NCI-H1694 treated with DMSO at 0.1 percent for 48 hours (cell line): Measurements from ENCODE around the gene CFAP47.
"Not testable (repeated sequence)": the region's sequence is repeated elsewhere in the genome, so short reads cannot be mapped to it uniquely, and the experiment has no call there.

Experiments
- DNase-seq: peaks from one replicate; lab custom pipeline; 2025; lab: John Stamatoyannopoulos, UW

The CFAP47 gene, protein sequence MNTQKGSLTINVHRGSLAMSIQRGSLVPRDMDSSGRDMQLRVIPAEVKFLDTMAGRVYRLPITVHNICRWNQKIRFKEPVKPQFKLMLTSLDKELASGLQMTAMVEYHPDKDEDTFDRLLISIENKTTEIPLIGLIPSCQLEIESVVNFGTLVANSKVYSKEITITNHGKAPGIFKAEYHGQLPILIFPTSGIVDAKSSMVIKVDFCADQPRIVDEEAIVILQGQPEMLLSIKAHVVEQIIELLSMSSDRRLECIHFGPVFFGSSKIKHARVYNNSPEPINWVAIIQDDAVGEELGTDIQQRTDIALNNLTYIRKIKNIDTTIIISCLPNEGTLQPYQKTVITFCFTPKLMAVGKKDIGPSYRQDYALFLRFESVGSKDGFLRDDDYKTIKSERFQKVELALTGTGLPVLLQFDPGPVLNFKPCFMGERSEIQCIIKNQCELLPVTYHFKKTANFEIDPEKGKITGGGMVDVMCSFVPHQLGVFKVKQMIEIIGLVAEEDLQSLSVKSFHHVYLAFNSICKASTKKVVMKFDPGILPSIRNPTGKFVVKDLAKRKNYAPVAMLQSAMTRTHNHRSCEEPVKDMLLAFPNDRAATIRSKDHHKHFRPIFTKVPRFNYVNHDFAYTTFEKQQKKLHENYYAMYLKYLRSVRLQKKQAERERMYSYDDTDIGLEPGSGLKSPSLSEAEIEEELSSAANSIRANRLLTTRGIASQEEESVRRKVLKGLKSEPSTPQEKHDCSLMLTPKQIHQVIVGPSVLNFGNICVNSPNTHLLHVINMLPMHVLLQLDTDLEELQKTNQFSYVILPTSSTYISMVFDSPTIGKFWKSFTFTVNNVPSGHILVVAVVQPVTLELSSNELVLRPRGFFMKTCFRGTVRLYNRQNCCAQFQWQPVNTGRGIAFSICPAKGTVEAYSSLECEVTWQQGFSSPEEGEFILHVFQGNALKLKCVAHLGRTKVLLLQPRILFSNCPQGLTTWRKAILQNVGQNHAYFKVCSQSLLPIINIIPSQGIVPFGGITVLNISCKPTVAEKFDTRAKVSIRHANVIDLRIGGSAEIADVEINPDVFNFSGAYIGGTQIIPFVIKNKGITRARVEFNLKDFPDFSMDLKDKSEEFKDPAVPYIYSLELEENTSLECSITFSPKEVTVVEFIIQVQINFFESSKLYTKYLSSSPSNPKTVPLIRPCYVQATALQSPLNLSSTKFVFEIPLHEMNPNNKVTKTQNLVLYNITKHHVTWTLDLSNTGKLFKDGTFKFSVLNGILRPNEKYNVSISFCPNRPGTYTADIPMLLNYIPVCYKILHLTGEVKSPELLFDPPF (N-terminal part only)

DNA sequence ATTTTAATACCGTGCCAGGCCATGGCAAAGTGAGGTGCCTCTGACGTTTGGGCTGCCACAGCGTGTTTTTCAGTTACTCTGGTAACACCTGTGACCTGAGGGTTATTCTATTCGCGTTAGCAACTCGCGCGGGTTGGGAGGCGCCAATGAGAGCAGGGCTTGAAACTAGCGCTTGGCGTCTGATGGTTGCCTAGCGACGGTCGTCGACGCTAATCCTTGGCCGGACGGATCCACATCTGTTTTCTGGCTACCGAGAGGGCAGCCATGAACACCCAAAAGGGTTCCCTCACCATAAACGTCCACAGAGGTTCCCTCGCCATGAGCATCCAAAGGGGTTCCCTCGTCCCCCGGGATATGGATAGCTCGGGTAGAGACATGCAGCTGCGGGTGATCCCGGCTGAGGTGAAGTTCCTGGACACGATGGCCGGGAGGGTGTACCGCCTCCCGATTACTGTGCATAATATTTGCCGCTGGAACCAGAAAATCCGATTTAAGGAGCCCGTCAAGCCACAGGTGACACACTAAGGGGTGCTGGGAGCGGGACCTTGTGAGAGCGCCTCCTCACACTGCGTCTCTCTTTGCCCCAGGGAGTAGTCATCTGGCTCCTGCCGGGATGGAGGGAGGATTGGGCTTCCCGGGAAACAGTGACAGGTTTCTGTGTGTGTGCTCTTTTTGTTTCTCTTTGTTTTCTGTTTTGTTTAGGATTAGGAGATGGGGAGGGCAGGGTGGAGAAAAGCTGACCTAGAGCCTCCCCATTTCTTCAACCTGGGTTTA, at the start of gene CFAP47:
Gene CFAP47 (plus strand): TSS at position 199 of the 774 bp plus-strand sequence. CDS start 66 bp downstream, at position 265.
- DNase-seq = no peak

DNA sequence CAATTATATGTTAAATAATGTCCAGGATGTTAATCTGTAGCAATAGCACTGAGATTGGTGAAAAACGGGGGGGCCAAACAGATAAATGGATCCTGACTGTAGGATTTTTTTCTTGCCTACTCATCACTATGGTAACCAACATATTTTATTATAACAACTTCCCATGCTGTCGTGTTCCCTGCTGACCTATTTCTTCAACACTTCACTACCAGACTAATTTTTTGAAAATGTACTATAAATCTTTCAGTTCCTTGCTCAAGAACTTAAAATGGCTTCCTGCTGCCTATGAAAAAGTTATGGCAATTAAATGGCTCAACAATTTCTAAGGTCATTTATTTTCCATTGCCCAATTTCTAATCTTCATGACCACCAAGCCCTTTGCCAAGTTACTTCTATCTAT, 38.9 kb upstream of the CFAP47 start:
- DNase-seq = no peak

DNA sequence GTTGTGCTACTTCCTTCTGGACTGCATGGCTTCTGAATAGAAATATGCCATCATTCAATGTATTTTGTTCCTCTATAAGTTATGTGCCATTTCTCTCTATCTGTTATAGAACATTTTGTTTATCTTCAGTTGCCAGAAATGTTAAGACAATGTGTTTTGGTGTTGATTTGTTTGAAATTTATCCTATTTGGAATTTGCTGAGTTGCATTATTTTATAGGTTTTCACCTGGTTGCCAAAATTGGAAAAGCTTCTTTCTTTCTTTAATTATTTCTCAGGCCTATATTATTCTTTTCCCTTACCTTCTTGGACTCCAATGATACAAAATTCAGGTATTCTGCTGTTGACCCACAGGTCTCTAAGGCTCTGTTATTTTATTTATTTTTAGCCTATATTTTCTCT, 33.4 kb upstream of the CFAP47 start:
- no peak for DNase-seq

DNA sequence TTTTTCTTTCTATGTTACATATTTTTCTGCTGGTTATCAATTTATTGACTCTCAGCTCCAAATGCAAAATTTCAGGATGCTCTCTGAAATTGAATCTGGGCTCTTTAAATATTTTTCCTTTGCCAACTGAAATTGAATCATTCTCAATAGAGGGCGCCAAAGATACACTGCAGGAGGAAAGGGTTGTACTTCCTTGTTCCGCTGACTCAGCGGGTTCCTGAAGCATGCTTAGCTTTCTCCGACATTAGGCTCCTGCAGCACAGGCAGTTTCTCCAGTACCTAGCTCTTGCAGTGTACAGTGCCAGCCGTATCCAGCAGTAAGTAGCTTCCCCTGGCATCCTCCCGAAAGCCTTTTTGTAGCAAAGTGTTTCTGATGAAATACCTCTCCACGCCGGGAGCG, 28.8 kb upstream of the CFAP47 start:
- peak; percentile 45 for DNase-seq

DNA sequence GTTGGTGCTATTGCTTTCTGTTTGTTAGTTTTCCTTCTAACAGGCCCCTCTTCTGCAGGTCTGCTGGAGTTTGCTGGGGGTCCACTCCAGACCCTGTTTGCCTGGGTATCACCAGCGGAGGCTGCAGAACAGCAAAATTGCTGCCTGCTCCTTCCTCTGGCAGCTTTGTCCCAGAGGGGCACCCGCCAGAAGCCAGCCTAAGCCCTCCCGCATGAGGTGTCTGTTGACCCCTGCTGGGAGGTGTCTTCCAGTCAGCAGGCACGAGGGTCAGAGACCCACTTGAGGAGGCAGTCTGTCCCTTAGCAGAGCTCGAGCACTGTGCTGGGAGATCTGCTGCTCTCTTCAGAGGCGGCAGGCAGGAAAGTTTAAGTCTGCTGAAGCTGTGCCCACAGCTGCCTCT, 67.3 kb downstream of the CFAP47 start:
- DNase-seq = not testable (repeated sequence)

DNA sequence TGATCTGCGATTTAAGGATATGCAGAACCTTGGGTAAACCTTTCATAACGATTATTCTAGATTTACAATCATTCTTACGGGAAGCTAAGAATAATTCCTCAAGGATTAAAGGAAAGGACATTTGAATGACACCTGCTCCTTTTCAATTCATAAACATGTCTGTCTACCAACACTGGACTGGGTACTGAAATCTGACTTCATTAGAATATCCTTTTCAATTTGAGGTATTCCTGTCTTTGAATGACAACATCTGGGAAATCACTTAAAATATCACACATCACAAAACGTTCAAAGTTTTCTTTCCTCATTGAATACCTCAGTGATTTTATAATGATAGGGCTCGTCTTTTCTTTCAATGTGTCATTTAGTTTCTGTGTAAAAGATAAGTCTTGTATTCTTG, 87.7 kb downstream of the CFAP47 start:
- DNase-seq = no peak

DNA sequence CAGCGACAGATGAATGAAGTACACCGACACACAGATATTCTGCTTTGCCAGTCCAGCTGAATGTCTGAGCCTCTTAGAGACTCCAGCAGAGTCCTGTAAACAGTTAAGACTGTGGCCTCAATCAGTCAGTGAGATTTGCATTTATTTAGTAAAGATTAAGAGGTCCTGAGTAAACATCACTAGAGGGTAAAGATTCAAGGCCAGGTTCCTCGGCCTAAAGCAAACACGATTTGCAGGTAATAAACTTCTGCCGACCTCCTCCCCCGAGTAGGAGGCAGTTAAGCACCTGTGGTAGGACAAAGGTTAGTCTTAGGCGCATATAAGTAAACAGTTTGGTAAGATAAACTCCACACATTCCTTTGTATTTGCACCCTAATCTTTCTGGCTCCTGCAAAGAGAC, 99.6 kb downstream of the CFAP47 start:
- no peak for DNase-seq

DNA sequence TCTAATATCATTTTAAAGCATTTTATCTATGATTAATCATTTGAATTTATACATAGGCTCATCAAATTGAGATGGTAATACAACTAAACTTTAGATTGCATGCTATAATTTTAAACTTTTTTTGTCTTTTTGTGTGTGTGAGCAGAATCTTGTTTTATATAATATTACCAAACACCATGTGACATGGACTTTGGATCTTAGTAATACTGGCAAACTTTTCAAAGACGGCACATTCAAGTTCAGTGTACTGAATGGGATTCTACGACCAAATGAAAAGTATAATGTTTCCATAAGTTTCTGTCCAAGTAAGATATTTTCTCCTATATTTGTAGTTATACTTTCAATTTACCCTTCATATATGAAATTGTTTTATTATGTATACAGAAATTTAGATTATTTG, 116.0 kb downstream of the CFAP47 start:
- no peak for DNase-seq

DNA sequence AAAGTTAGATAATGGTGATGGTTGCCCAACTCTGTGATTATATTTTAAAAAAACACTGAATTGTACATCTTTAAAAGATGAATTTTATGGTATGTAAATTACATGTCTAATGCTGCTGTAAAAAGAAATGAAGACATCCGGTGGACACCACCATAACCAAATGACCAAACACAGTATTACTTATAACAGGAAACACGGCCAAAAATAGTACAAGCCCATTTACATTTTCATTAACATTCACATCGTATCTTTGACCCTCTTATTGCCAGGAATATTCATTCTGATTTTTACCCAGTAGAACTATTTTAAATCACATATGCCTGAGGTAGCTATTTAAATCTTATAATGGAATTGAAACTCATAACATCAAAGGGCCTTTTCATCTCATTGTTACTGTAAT, 143.2 kb downstream of the CFAP47 start:
- DNase-seq = no peak

DNA sequence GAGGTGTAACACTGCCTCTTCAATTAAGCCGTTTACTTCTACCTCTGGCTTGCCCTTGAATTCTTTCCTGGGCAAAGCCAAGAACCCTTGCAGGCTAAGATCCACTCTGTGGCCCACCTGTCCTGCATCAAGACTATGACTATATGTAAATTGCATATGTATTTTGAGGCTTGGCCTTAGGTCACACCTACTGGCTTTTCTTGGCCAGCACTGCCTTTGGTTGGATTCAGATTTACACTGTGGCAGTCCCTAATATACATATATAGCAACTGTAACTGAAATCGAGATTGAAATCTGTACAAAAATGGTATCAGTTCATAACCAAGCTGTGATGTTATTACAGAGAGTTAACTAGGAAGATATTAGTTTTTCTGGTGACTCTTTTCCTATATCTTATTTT, 151.5 kb downstream of the CFAP47 start:
- DNase-seq = no peak

DNA sequence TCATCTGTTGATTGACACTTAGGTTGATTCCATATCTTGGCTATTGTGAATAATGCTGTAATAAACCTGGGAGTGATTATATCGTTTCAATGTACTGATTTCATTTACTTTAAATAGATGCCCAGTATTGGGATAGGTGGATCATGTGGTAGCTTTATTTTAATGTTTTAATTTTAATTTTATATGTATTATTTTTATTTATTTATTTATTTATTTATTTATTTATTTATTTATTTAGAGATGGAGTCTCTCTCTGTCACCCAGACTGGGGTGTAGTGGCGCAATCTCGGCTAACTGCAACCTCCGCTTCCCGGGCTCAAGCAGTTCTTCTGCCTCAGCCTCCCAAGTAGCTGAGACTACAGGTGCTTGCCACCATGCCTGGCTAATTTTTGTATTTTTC, 155.5 kb downstream of the CFAP47 start:
- DNase-seq = not testable (repeated sequence)

DNA sequence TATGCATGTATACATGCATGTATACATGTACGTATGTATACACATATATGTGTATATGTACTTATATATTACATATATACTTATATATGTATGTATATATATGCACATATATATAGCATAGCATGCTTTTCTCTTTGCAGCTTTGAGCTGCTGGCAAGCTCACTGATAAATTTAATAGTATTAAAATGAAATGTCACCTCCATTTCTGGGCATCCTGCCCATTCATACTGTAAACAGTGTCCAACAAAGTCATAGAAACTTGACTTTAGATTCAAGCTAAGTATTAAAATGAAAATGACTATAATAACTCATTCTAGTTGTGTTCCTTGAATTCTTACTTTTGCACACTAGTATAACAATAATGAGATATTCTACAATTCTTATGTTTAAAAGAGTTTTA, 163.7 kb downstream of the CFAP47 start:
- DNase-seq = no peak

DNA sequence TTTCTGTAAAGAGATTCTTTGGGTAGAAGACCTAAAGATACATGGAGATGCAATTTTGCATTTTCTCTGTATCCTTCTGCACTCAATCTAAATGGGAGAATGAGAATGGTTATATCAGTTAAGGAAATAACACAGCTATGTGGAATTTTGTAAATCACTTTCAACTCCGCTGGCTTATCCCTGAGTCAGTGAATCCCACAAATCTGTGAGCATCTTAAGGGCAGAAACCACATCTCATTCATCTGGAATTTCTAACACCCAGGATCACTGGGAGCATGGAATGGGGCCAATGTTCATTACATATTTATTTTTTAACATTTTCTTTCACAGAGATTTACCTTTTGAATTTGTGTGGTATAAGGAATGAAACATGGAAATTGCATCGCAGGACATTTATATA, 167.8 kb downstream of the CFAP47 start:
- DNase-seq = no peak

DNA sequence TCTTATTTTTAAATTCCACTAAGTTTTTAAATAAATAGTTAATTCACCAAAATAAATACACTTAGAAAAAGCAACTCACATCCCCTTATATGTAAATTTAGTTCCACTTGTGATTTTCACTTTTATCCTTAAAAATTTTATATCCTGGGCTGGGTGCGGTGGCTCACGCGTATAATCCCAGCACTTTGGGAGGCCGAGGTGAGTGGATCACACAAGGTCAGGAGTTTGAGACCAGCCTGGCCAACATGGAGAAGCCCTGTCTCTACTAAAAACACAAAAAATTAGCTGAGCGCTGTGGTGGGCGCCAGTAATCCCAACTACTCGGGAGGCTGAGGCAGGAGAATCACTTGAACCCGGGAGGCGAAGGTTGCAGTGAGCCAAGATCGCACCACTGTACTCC, 169.4 kb downstream of the CFAP47 start:
- not testable (repeated sequence) for DNase-seq

DNA sequence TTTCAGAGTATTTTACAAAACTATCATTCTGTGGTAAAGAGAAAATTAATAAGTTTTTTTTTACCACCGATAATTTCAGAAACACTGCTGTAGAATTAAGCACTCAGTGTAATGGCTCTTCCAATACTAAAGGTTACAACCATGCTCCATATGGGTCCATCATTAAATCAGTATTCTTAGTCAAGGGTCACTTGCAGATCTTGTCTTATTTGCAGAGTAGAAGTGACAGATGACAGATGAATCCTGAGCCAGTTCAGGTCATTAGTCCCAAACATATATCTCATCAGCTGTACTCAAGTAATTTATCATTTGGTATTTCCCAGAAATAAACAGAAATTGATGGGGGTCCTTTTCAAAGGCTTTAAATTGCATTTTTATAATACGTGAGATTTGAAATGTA, 182.9 kb downstream of the CFAP47 start:
- no peak for DNase-seq

DNA sequence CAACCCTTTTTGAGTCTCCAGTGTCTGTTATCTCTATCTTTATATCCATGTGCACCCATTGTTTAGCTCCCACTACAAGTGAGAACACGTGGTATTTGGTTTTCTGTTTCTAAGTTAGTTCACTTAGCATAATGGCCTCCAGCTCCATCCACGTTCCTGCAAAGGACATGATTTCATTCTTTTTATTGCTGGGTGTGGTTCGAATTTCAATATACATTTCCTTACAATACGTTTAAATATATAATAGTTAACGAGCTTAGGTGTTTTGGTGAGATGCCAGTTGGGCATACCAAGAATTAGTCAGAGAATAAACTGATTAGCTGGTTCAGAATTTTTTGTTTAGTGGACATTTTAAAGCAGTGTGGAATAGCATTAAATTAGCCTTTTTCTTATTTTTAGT, 196.7 kb downstream of the CFAP47 start:
- no peak for DNase-seq

DNA sequence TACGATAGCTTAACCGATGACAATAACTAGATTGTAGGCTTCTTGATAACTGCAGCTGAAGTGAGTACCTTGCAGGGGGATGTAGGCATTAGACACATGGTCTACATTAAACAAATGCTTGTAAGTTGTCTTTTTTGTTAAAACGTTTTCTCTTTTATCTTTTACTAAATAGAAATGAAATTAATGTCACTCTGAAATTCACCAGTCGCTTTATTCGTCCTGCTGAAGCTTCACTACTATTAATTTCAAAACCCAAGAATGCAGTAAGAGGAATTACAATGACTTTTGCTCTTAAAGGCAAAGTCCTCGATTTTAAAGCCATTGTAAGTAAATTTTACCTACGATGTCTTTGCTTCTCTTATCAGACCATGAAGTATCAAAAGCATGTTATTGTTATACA, 239.7 kb downstream of the CFAP47 start:
- no peak for DNase-seq

DNA sequence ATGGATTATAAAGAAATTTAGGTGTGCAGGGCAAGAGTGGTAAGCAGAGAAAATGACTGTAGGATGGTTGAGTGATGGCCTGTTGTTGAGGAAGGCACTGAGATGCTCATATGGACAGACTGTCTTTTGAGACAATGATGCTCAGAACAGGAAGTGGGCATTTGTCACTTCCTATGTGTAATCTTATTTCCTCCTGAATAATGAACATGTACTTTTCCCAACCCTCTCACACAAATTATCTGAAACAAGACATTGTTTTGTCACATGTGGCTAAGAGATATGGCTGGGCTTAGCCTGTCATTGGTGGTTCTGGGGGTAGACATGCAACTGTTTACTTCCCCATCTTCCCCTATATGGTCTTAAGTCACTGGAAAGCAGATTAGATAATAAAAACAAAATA, 240.5 kb downstream of the CFAP47 start:
- DNase-seq = no peak

DNA sequence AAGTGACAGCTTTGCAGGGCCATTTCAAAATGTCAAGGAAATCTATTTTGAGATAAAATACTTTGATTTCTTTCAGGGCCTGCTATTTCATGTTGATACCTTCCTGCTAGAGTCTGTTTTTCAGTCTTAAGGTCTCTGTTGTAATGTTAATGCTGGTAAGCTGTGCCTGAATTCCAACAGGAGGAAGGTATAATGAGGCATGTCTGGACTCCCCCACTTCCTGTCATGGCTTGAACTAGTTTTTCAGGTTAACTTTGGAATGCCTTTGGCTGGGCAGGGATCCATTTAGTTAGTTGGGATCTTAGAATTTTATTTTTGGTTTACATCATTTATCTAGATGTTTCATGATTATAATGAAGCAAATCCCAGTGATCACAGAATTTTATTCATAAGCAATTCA, 279.0 kb downstream of the CFAP47 start:
- no peak for DNase-seq

DNA sequence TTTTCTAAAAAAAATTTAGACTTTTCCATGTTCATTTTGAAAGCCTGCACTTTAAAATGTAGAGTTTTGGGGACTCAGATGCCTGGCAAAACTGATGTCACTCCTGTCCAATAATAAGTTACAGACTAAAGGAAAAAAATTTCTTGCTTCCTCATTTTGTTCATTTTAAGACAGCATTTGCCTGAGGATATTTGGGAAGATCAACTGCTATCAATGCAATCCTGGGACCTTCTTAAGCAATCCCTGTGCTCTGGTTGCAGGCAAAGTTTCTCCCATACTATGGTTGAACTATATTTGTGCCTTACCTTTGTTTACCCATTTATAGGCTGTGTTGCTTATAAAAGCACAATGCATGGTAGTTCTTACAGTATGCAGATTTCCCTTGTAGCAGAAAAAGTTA, 280.4 kb downstream of the CFAP47 start:
- no peak for DNase-seq

DNA sequence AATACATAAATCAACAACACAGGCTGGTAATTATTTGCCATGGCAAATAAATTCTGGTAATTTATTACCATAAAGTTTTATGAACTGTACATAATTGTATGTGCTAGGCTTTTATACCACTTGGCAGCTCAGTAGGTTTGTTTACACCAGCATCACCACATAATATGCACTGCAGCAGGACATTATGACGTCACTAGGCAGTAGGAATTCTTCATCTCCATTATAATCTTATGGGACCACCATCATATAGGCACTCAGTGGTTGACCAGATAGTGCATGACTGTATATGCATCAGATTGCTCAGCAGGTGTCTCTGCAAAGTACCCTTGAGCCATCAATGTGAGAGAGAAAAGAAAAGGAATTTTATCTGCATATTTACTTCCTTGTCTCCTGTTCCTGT, 295.4 kb downstream of the CFAP47 start:
- DNase-seq = no peak

DNA sequence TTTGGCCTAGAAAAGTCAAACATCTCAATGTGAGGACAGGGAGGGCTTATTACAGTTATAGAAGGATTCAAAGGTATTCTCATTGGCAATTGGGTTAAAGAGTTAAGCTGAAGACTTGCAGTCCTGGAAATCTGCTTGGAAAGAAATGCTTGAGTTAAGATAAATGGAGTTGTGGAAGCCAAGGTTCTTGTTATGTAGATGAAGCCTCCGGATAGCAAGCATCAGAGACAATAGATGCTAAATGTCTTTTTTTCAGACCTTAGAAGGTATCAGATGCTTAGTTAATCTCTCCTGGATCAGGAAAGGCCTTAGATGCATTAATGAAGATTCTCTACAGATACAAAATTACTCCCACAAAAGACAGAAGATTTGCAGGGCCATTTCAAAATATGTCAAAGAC, 299.3 kb downstream of the CFAP47 start:
- DNase-seq = no peak
